GM12878 (cell line): ENCODE results near the gene TMEM198. TPM values are rescaled to one million over a fixed set of nuclear protein-coding genes. Genes with fewer than 3 reads are reported as not detected.

Source experiments
- ATF3 ChIP-seq: IDR thresholded peaks from 2 replicates; pipeline ENCODE4 v1.6.1; 2011; ENCODE audit warnings: low read depth, mild to moderate bottlenecking, low read length, moderate library complexity, borderline replicate concordance; ENCODE audit errors: extremely low read depth
- ATF7 ChIP-seq: fragments of 450-650 bp; IDR thresholded peaks from 2 replicates; pipeline ENCODE4 v1.6.1; 2016; ENCODE audit warnings: low read depth, mild to moderate bottlenecking
- BHLHE40 ChIP-seq, 2 experiments: fragments of 450-650 bp in 1 of 2; IDR thresholded peaks; 2 replicates each; pipeline ENCODE4 v1.6.1; 2011 to 2017; ENCODE audit warnings: low read depth in 2 of 2, borderline replicate concordance in 1 of 2, improper control_type of control experiment in 1 of 2, low read length in 1 of 2, mild to moderate bottlenecking in 1 of 2
- E2F8 ChIP-seq: fragments of 450-650 bp; IDR thresholded peaks from 2 replicates; pipeline ENCODE4 v1.6.1; 2018; ENCODE audit warnings: mild to moderate bottlenecking, low read depth, moderate library complexity; ENCODE audit not compliant: partially characterized antibody
- E4F1 ChIP-seq: fragments of 450-650 bp; IDR thresholded peaks from 2 replicates; pipeline ENCODE4 v1.6.1; 2018; ENCODE audit warnings: borderline replicate concordance, mild to moderate bottlenecking; ENCODE audit not compliant: partially characterized antibody
- FOS ChIP-seq: IDR thresholded peaks from 3 replicates; pipeline ENCODE4 v1.6.1; 2011; ENCODE audit warnings: borderline replicate concordance; ENCODE audit not compliant: insufficient read length; ENCODE audit errors: extremely low read depth
- HDAC6 ChIP-seq: fragments of 200-600 bp; sonication (generic); IDR thresholded peaks from one replicate; pipeline ENCODE4 v1.8.0; 2017; ENCODE audit warnings: antibody characterized with exemption; ENCODE audit not compliant: unreplicated experiment
- MLLT1 ChIP-seq: fragments of 450-650 bp; IDR thresholded peaks from 2 replicates; pipeline ENCODE4 v1.6.1; 2016; ENCODE audit warnings: mild to moderate bottlenecking
- NBN ChIP-seq: fragments of 450-650 bp; IDR thresholded peaks from 2 replicates; pipeline ENCODE4 v1.6.1; 2016
- NFYB ChIP-seq: IDR thresholded peaks from 2 replicates; pipeline ENCODE4 v1.6.1; 2011; ENCODE audit warnings: low read depth, mild to moderate bottlenecking, low read length, improper control_type of control experiment, moderate library complexity; ENCODE audit not compliant: insufficient read depth
- RELA ChIP-seq: fragments of 450-650 bp; IDR thresholded peaks from 2 replicates; pipeline ENCODE4 v1.8.0; 2014; ENCODE audit warnings: borderline replicate concordance; ENCODE audit not compliant: partially characterized antibody
- SPI1 ChIP-seq: IDR thresholded peaks from 2 replicates; pipeline ENCODE4 v1.6.1; 2011; ENCODE audit warnings: low read depth, mild to moderate bottlenecking, low read length, moderate library complexity, borderline replicate concordance; ENCODE audit not compliant: insufficient read depth
- SRF ChIP-seq, 2 experiments: IDR thresholded peaks; 2 replicates each; pipeline ENCODE4 v1.6.1; 2011; ENCODE audit warnings: low read depth in 2 of 2, low read length in 2 of 2, mild to moderate bottlenecking in 1 of 2, moderate library complexity in 1 of 2
- TBL1XR1 ChIP-seq: IDR thresholded peaks from 2 replicates; pipeline ENCODE4 v1.6.1; 2012; ENCODE audit warnings: low read depth, low read length, improper control_type of control experiment
- ZBTB4 ChIP-seq: fragments of 450-650 bp; formaldehyde crosslinking; IDR thresholded peaks from 2 replicates; pipeline ENCODE4 v1.4.0; 2022; ENCODE audit warnings: mild to moderate bottlenecking, moderate library complexity
- ZNF207 ChIP-seq: fragments of 450-650 bp; IDR thresholded peaks from 2 replicates; pipeline ENCODE4 v1.6.1; 2014; ENCODE audit warnings: antibody characterized with exemption, mild to moderate bottlenecking, borderline replicate concordance
- polyA plus RNA-seq, 11 experiments: library from polyadenylated mRNA; depleted of rRNA in 4 of 11; unstranded in 6 of 11; stranded (reverse) in 5 of 11; fragments of >200 nt; fragmentation: Nextera tagmentation in 4 of 11; fragmentation: Illumina TruSeq in 1 of 11; extraction: Ambion mirVana in 4 of 11; extraction: Trizol in 1 of 11; gene quantifications; 1 replicate in 1 of 11; 2 replicates in 10 of 11; pipeline versions ENCODE4 v1.2.1 to v1.2.3, GENCODE V29; 2011 to 2016; ENCODE audit warnings: inconsistent platforms in 2 of 11, missing spikeins in 2 of 11, low read depth in 1 of 11
- total RNA-seq, 4 experiments: library from RNA; depleted of rRNA in 3 of 4; stranded (reverse); fragments of >200 nt in 3 of 4; fragmentation: Illumina TruSeq in 1 of 4; extraction: Trizol in 1 of 4; gene quantifications; 2 replicates each; pipeline versions ENCODE4 v1.2.1 to v1.2.3, GENCODE V29; 2013 to 2021
- TF ChIP-seq, protein P1 (sequence below): IDR thresholded peaks from 2 replicates; pipeline ENCODE4 v1.6.1; 2012; ENCODE audit warnings: low read depth, low read length, improper control_type of control experiment

Gene TMEM198
- total and polyA plus RNA-seq, 10 of the 15 experiments (the other 5 are each of a cell fraction or from before 2014, with no cell fraction given), result 0.16 to 1.2 (median 0.65) TPM; not detected in 2

DNA sequence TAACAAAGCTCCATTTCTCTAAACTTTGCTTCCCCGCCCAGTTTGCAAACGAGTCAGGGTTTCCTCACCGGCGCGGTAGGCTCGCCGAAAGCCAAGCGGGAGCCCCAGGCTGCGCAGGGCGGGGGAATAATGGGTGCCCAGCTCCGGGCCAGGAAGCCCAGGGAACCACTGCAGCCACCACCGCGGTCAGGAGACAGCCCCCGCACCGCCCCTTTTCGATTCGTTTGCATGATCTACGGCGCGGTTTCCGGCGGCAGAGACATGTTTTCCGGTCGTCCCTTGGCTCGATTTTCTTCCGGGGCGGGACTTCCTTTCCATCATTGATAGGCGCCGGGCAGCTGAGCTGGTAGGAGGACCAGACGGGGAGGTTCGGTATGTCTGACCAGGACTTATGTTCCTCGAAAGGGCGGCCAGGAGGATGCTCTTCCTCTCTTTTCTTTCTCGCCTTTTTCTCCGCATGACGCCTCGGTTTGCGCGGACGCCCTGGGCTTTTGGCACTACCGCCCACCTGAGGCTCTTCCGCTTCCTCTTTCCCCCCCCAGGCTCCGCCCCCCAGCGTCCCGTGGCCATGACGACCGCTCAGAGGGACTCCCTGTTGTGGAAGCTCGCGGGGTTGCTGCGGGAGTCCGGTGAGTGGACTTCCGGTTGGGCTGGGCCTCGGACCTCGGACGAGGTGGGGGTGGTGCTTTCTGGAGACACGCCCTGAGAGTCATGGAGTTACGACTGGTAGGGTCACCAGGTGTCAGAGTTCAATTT is 53.9 kb downstream of the TMEM198 start, which contains the start of gene STK11IP (continued):
- peak; percentile 96 for TF ChIP-seq E2F8
- peak; percentile 48; the same call in 1 of the 2 replicates for TF ChIP-seq TBL1XR1
- peak; percentile 91 for TF ChIP-seq SPI1
- TF ChIP-seq, protein P1, sequence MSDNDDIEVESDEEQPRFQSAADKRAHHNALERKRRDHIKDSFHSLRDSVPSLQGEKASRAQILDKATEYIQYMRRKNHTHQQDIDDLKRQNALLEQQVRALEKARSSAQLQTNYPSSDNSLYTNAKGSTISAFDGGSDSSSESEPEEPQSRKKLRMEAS, result peak; percentile 31; the same call in 1 of the 2 replicates
- peak; percentile 90 for TF ChIP-seq NBN
- peak; percentile 84 for TF ChIP-seq E4F1
- TF ChIP-seq SRF (IDR thresholded peaks at IDR 0.05; ENCODE audit: low read depth in 2 of 2, low read length in 2 of 2), result no peak
- peak; percentile 22 for TF ChIP-seq RELA
- TF ChIP-seq HDAC6, result no peak
- no peak for TF ChIP-seq ZBTB4 (CRISPR knock-in tag)
- TF ChIP-seq ZNF207, result 0 out of 2 replicates have a peak, but pooled peaks have one; percentile 29
- TF ChIP-seq ATF3, result no peak
- peak; percentile 76 for TF ChIP-seq ATF7
- TF ChIP-seq BHLHE40 (IDR thresholded peaks at IDR 0.05; ENCODE audit: borderline replicate concordance in 1 of 2, low read depth in 2 of 2, low read length in 1 of 2), result peak; percentile 59 to 65; a peak in 3 of 4 replicates
- peak; percentile 75; the same call in 1 of the 2 replicates for TF ChIP-seq MLLT1
- peak; percentile 45; the same call in 1 of the 2 replicates for TF ChIP-seq NFYB
- TF ChIP-seq FOS, result no peak
